Cardiac septum (tissue), 1 donor: ENCODE data around the gene KRT80. TPM values are rescaled to one million over a fixed set of nuclear protein-coding genes. Genes with fewer than 3 reads are reported as not detected.

Source experiments
- DNase-seq: peaks from one replicate; pipeline ENCODE4 v3.0.0-alpha.2; 2020; ENCODE audit warnings: low spot score
- intact Hi-C: fragments of 100-400 bp; cut with DNase I; formaldehyde crosslinking; loops from one replicate; pipeline ENCODE4 v1.14.0; 2022
- total RNA-seq: library from RNA; stranded (reverse); fragmentation: NEBNext Ultra II Directional; extraction: Animal tissue kit (Norgen Biotek cat#: 25700); gene quantifications from one replicate; pipeline ENCODE4 v1.2.1, GENCODE V29; 2021
- donor health status: DM: no; HTN: no; CAD: no.

The KRT80 gene
- total RNA-seq, 1 donor from 2014 or later, result 1.2 TPM

GRCh38 chr12:52213564-52214420 is 22.0 kb upstream of the KRT80 start:
- intact Hi-C loops, result loop anchor here (2.0 to 10.0 kb wide), 2 partner anchors 57 to 661 kb away; no protein-coding TSS in a partner anchor
- peak; percentile 91 for DNase-seq

- intact Hi-C loops, result loop anchor here (2.0 to 10.0 kb wide), 2 partner anchors 56 to 662 kb away; no protein-coding TSS in a partner anchor
- peak; percentile 66 for DNase-seq
Measured at GRCh38 chr12:52212701-52213563, 21.1 kb upstream of the KRT80 start.

- intact Hi-C loops, result loop anchor here (2.0 to 10.0 kb wide), 2 partner anchors 55 to 663 kb away; no protein-coding TSS in a partner anchor
- DNase-seq, result peak; percentile 38
Measured at GRCh38 chr12:52211716-52212585, 20.1 kb upstream of the KRT80 start.

GRCh38 chr12:52210925-52211650 is 19.3 kb upstream of the KRT80 start:
- DNase-seq, result peak; percentile 63
- intact Hi-C loops, result loop anchor here (10.0 kb wide), 1 partner anchor 664 kb away; no protein-coding TSS in a partner anchor

GRCh38 chr12:52210186-52210924 is 18.5 kb upstream of the KRT80 start:
- DNase-seq, result peak; percentile 55
- intact Hi-C loops, result loop anchor here (10.0 kb wide), 1 partner anchor 664 kb away; no protein-coding TSS in a partner anchor

- intact Hi-C loops, result no loop called here
- DNase-seq, result peak; percentile 67
Measured at GRCh38 chr12:52209321-52209720, 17.5 kb upstream of the KRT80 start.

GRCh38 chr12:52208424-52209165 is 16.8 kb upstream of the KRT80 start:
- peak; percentile 73 for DNase-seq
- intact Hi-C loops, result no loop called here

- intact Hi-C loops, result no loop called here
- DNase-seq, result peak; percentile 78
Measured at GRCh38 chr12:52207895-52208294, 16.1 kb upstream of the KRT80 start.

- intact Hi-C loops, result no loop called here
- DNase-seq, result peak; percentile 47
Measured at GRCh38 chr12:52207106-52207505, 15.3 kb upstream of the KRT80 start.

- DNase-seq, result peak; percentile 36
- intact Hi-C loops, result no loop called here
Measured at GRCh38 chr12:52206304-52207040, 14.7 kb upstream of the KRT80 start.

GRCh38 chr12:52205612-52206303 is 13.9 kb upstream of the KRT80 start:
- intact Hi-C loops, result no loop called here
- peak; percentile 39 for DNase-seq

- intact Hi-C loops, result no loop called here
- peak; percentile 46 for DNase-seq
Measured at GRCh38 chr12:52204931-52205505, 13.2 kb upstream of the KRT80 start.

- peak; percentile 70 for DNase-seq
- intact Hi-C loops, result no loop called here
Measured at GRCh38 chr12:52204095-52204930, 12.5 kb upstream of the KRT80 start.

- intact Hi-C loops, result no loop called here
- DNase-seq, result peak; percentile 86
Measured at GRCh38 chr12:52203079-52203921, 11.5 kb upstream of the KRT80 start.
